Natural killer cell (primary cell): ENCODE results near the gene CDK5R2. TPM values are rescaled to one million over a fixed set of nuclear protein-coding genes. Genes with fewer than 3 reads are reported as not detected.
A peak's percentile ranks its signal among the peaks of the same experiment; 100 is the strongest.

Source experiments
- ATAC-seq, 3 donors: fragments of 150-1000 bp in 2 of 3; fragments of 200-7000 bp in 1 of 3; cut with Tn5 transposase; 1 replicate in 1 of 3; 2 replicates in 2 of 3; pipeline ENCODE4 v1.10.0; 2021; ENCODE audit warnings: mild to moderate bottlenecking in 2 of 3, moderate library complexity in 2 of 3
- DNase-seq, 2 donors: peaks; one replicate each; pipeline versions ENCODE4 v3.0.0 to v3.0.0-alpha.2; 2013 to 2021; ENCODE audit warnings: mixed read lengths in 1 of 2
- H3K27ac ChIP-seq: one replicate; pipeline ENCODE4 v1.5.1; 2013; ENCODE audit warnings: mild to moderate bottlenecking, low read length
- H3K27me3 ChIP-seq: one replicate; pipeline ENCODE4 v1.6.1; 2013; ENCODE audit warnings: low read length; ENCODE audit not compliant: control insufficient read depth, insufficient read depth
- H3K36me3 ChIP-seq: one replicate; pipeline ENCODE4 v1.6.1; 2013; ENCODE audit warnings: low read length; ENCODE audit not compliant: control insufficient read depth, insufficient read depth
- H3K4me1 ChIP-seq: one replicate; pipeline ENCODE4 v1.6.1; 2013; ENCODE audit warnings: low read length; ENCODE audit not compliant: control insufficient read depth, insufficient read depth
- H3K4me3 ChIP-seq: one replicate; pipeline ENCODE4 v1.5.1; 2013; ENCODE audit warnings: low read length
- H3K9me3 ChIP-seq: one replicate; pipeline ENCODE4 v1.6.1; 2013; ENCODE audit warnings: low read length; ENCODE audit not compliant: control insufficient read depth, insufficient read depth
- H3K27ac Mint-ChIP-seq, 2 donors: one replicate each; pipeline ENCODE4 v1.8.0; 2022; ENCODE audit warnings: mild to moderate bottlenecking in 2 of 2, mixed read lengths in 2 of 2, moderate library complexity in 1 of 2
- H3K27me3 Mint-ChIP-seq, 2 donors: one replicate each; pipeline ENCODE4 v1.8.0; 2022; ENCODE audit warnings: low read depth in 2 of 2, mixed read lengths in 2 of 2
- H3K36me3 Mint-ChIP-seq: one replicate; pipeline ENCODE4 v1.8.0; 2022; ENCODE audit warnings: mixed read lengths
- H3K4me1 Mint-ChIP-seq, 2 donors: one replicate each; pipeline ENCODE4 v1.8.0; 2022; ENCODE audit warnings: mixed read lengths in 2 of 2
- H3K4me3 Mint-ChIP-seq: one replicate; pipeline ENCODE4 v1.8.0; 2022; ENCODE audit warnings: mild to moderate bottlenecking, moderate library complexity, mixed read lengths
- H3K9me3 Mint-ChIP-seq, 2 donors: one replicate each; pipeline ENCODE4 v1.8.0; 2022; ENCODE audit warnings: mixed read lengths in 2 of 2
- CTCF ChIP-seq: fragments of 200-600 bp; IDR thresholded peaks from one replicate; pipeline ENCODE4 v1.8.0; 2022; ENCODE audit warnings: antibody characterized with exemption
- WGBS: methylation state at CpG from one replicate; pipeline ENCODE4 v1.1.7; 2013; ENCODE audit warnings: missing lambda C conversion rate; ENCODE audit not compliant: insufficient coverage; 5-methylcytosine and 5-hydroxymethylcytosine counted together
- intact Hi-C: fragments of 100-400 bp; cut with micrococcal nuclease; formaldehyde crosslinking; loops from one replicate; pipeline ENCODE4 v1.14.2; 2022
- total RNA-seq, 4 donors: library from RNA; stranded (reverse); fragments of 120-200 nt in 1 of 4; gene quantifications; one replicate each; pipeline versions ENCODE4 v1.2.3 to v1.2.4, GENCODE V29; 2013 to 2022

Gene CDK5R2
- total RNA-seq, 3 donors from 2014 or later (not counting 1 experiment from before 2014, with no cell fraction given): not detected

GRCh38 chr2:218993345-218994315, 34.2 kb downstream of the CDK5R2 start, which contains the start of gene CRYBA2:
CRYBA2 (minus strand) TSS chr2:218993422; CDS start chr2:218993176, 246 bp downstream.
- H3K4me1 Mint-ChIP-seq: peaks cover 0 to 5% of the 10 kb centered on the region in 2 donors
- H3K36me3 Mint-ChIP-seq: no peaks in the 10 kb centered on the region
- Histone ChIP-seq H3K27ac (no peak within 1 kb of the TSS), H3K9me3 (no peaks in the 10 kb centered on the region), H3K36me3 (no peaks in the 10 kb centered on the region), H3K4me1 (peaks cover 7% of the 10 kb centered on the region), H3K27me3 (peaks cover 39% of the 10 kb centered on the region), H3K4me3 (no peak within 1 kb of the TSS)
- H3K9me3 Mint-ChIP-seq: no peaks in the 10 kb centered on the region
- no peak for TF ChIP-seq CTCF
- no peak within 1 kb of the TSS for H3K4me3 Mint-ChIP-seq
- WGBS: 2% methylated on average over 88 of the region's 88 CpGs
- DNase-seq: peak in 1 of 2 donors; percentile 21
- H3K27me3 Mint-ChIP-seq: peaks cover 63 to 76% of the 10 kb centered on the region in 2 donors
- no peak for ATAC-seq
- intact Hi-C loops: no loop called here
- H3K27ac Mint-ChIP-seq: no peak within 1 kb of the TSS

GRCh38 chr2:218995561-218995960, 36.1 kb downstream of the CDK5R2 start:
- H3K9me3 Mint-ChIP-seq: no peaks in the 10 kb centered on the region
- peaks cover 0 to 5% of the 10 kb centered on the region in 2 donors for H3K4me1 Mint-ChIP-seq
- DNase-seq (peak in 1 of 2 donors; percentile 18), ATAC-seq (no peak)
- Histone ChIP-seq H3K27me3 (peaks cover 41% of the 10 kb centered on the region), H3K4me3 (no peak overlapping the region), H3K4me1 (peaks cover 7% of the 10 kb centered on the region), H3K9me3 (no peaks in the 10 kb centered on the region), H3K27ac (no peak overlapping the region), H3K36me3 (no peaks in the 10 kb centered on the region)
- no peak for TF ChIP-seq CTCF
- whole genome bisulfite sequencing: 23% methylated on average over 8 of the region's 8 CpGs
- peak overlapping the region; percentile 7 for H3K4me3 Mint-ChIP-seq
- intact Hi-C loops: no loop called here
- H3K27ac Mint-ChIP-seq: no peak overlapping the region
- peaks cover 55 to 60% of the 10 kb centered on the region in 2 donors for H3K27me3 Mint-ChIP-seq
- H3K36me3 Mint-ChIP-seq: no peaks in the 10 kb centered on the region

- intact Hi-C loops: no loop called here
- ATAC-seq: peak; percentile 82 to 97 (median 91)
Measured at GRCh38 chr2:218995972-218996711, 36.7 kb downstream of the CDK5R2 start.

More at GRCh38 chr2:218995972-218996711, 36.7 kb downstream of the CDK5R2 start:
- Mint-ChIP-seq H3K9me3 (no peaks in the 10 kb centered on the region), H3K4me3 (no peak overlapping the region), H3K4me1 (peaks cover 0 to 5% of the 10 kb centered on the region in 2 donors), H3K27me3 (peaks cover 49 to 54% of the 10 kb centered on the region in 2 donors), H3K27ac (no peak overlapping the region), H3K36me3 (no peaks in the 10 kb centered on the region)
- Histone ChIP-seq H3K27ac (no peak overlapping the region), H3K27me3 (peaks cover 41% of the 10 kb centered on the region), H3K9me3 (no peaks in the 10 kb centered on the region), H3K36me3 (no peaks in the 10 kb centered on the region), H3K4me3 (no peak overlapping the region), H3K4me1 (peaks cover 8% of the 10 kb centered on the region)
- peak; percentile 78 for TF ChIP-seq CTCF
- DNase-seq: peak; percentile 70 to 84
- WGBS: 7% methylated on average over 39 of the region's 43 CpGs
